Sigmoid colon (tissue), 3 donors: Measurements from ENCODE around the gene NIP7.

Experiments used
- POLR2A ChIP-seq, 2 donors: fragments of 450-650 bp; IDR thresholded peaks; one replicate each; pipeline ENCODE4 v1.6.1; 2016; ENCODE audit warnings: antibody characterized with exemption in 2 of 2, mild to moderate bottlenecking in 2 of 2, moderate library complexity in 2 of 2
- TF ChIP-seq, protein P1 (sequence below), 4 experiments: fragments of 450-650 bp in 3 of 4; fragments of 200-600 bp in 1 of 4; IDR thresholded peaks; one replicate each; pipeline ENCODE4 v1.5.1; 2016 to 2019; ENCODE audit warnings: antibody characterized with exemption in 4 of 4, mild to moderate bottlenecking in 3 of 4, moderate library complexity in 2 of 4

DNA sequence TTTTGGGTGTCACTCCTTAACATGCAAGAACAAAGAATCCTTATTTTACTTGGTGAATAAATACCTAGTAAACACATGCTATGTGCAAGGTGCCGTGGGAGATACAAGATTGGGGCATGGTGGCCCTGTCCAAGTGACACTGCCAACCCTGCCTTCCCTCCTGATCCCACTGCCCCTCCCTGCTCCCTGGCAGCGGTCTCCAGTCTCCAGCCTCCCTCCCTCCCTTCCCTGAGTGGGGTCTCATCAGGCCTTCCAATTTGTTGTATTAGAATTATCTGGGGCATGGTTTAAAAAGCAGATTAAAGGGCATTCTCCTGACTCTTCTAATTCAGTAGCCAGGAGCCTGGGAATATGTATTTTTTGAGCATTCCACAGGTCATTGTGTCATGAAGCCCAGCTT is 24.5 kb downstream of the NIP7 start:
- TF ChIP-seq, protein P1, sequence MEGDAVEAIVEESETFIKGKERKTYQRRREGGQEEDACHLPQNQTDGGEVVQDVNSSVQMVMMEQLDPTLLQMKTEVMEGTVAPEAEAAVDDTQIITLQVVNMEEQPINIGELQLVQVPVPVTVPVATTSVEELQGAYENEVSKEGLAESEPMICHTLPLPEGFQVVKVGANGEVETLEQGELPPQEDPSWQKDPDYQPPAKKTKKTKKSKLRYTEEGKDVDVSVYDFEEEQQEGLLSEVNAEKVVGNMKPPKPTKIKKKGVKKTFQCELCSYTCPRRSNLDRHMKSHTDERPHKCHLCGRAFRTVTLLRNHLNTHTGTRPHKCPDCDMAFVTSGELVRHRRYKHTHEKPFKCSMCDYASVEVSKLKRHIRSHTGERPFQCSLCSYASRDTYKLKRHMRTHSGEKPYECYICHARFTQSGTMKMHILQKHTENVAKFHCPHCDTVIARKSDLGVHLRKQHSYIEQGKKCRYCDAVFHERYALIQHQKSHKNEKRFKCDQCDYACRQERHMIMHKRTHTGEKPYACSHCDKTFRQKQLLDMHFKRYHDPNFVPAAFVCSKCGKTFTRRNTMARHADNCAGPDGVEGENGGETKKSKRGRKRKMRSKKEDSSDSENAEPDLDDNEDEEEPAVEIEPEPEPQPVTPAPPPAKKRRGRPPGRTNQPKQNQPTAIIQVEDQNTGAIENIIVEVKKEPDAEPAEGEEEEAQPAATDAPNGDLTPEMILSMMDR (IDR thresholded peaks at IDR 0.05) = no peak
- no peak for TF ChIP-seq POLR2A (IDR thresholded peaks at IDR 0.05)
